OCI-LY3 (cell line): ENCODE data around the gene TANGO6.
A peak's percentile ranks its signal among the peaks of the same experiment; 100 is the strongest.

Source experiments
- H2AFZ ChIP-seq: fragments of 200-600, 300-600 bp; shearing (Covaris generic); 2 replicates; pipeline ENCODE4 v1.6.0; 2014; ENCODE audit warnings: antibody characterized with exemption, low read depth, low read length
- H3K27ac ChIP-seq: fragments of 200-600, 300-600 bp; sonication (generic); 2 replicates; pipeline ENCODE4 v1.5.1; 2014; ENCODE audit warnings: mild to moderate bottlenecking, low read length, moderate library complexity, mixed read lengths
- H3K27me3 ChIP-seq: fragments of 200-600, 300-600 bp; sonication (generic); 2 replicates; pipeline ENCODE4 v1.6.1; 2014; ENCODE audit warnings: low read depth, low read length, mixed read lengths
- H3K36me3 ChIP-seq: fragments of 200-600, 300-600 bp; sonication (generic); replicated peaks from 2 replicates; pipeline ENCODE3; 2014; ENCODE audit warnings: low read depth, low read length, mixed read lengths
- H3K4me1 ChIP-seq: fragments of 300-600, 200-600 bp; sonication (generic); 2 replicates; pipeline ENCODE4 v1.6.1; 2014; ENCODE audit warnings: low read length, mixed read lengths
- H3K4me2 ChIP-seq: fragments of 200-600, 300-600 bp; sonication (generic); 2 replicates; pipeline ENCODE4 v1.6.1; 2014; ENCODE audit warnings: low read length, mixed read lengths
- H3K4me3 ChIP-seq: fragments of 300-600, 200-600 bp; sonication (generic); 2 replicates; pipeline ENCODE4 v1.5.1; 2014; ENCODE audit warnings: antibody characterized with exemption, mild to moderate bottlenecking, low read length, moderate library complexity
- H3K79me2 ChIP-seq: fragments of 300-600, 200-600 bp; shearing (Covaris generic); 2 replicates; pipeline ENCODE4 v1.6.1; 2014; ENCODE audit warnings: mild to moderate bottlenecking, low read length, mixed read lengths
- H3K9ac ChIP-seq: fragments of 300-600, 200-600 bp; shearing (Covaris generic); 2 replicates; pipeline ENCODE4 v1.6.0; 2014; ENCODE audit warnings: mild to moderate bottlenecking, low read length, moderate library complexity
- H3K9me3 ChIP-seq: fragments of 200-600, 300-600 bp; shearing (Covaris generic); 2 replicates; pipeline ENCODE4 v1.6.1; 2014; ENCODE audit warnings: low read length, mixed read lengths; ENCODE audit not compliant: insufficient read depth
- H4K20me1 ChIP-seq: fragments of 200-600, 300-600 bp; sonication (generic); 2 replicates; pipeline ENCODE4 v1.6.1; 2016; ENCODE audit warnings: low read length, mixed read lengths; ENCODE audit not compliant: insufficient read depth
- CTCF ChIP-seq: fragments of 200-600, 300-600 bp; sonication (generic); IDR thresholded peaks from 2 replicates; pipeline ENCODE4 v1.5.1; 2014; ENCODE audit warnings: antibody characterized with exemption, low read length, low read depth
- EZH2phosphoT487 ChIP-seq: fragments of 200-600 bp; shearing (Covaris generic); IDR thresholded peaks from 2 replicates; pipeline ENCODE4 v1.6.1; 2018; ENCODE audit warnings: antibody characterized with exemption, mixed run types, low read depth

The TANGO6 gene

GRCh38 chr16:68999114-68999513 lies 155.8 kb downstream of the TANGO6 start:
- H3K4me1 ChIP-seq, result peaks cover 3% of the 10 kb centered on the region
- no peak overlapping the region for H3K27ac ChIP-seq
- H3K4me2 ChIP-seq, result no peak overlapping the region
- peaks cover 34% of the 10 kb centered on the region for H3K36me3 ChIP-seq
- H3K79me2 ChIP-seq, result no peaks in the 10 kb centered on the region
- TF ChIP-seq CTCF (no peak), EZH2phosphoT487 (no peak)
- H3K27me3 ChIP-seq, result no peaks in the 10 kb centered on the region
- no peaks in the 10 kb centered on the region for H4K20me1 ChIP-seq
- H3K4me3 ChIP-seq, result no peak overlapping the region
- no peak overlapping the region for H2AFZ ChIP-seq
- H3K9ac ChIP-seq, result no peak overlapping the region
- peaks cover 6% of the 10 kb centered on the region; the same call in 1 of the 2 replicates for H3K9me3 ChIP-seq

- Histone ChIP-seq H3K4me2 (no peak overlapping the region), H3K36me3 (peaks cover 51% of the 10 kb centered on the region), H3K79me2 (no peaks in the 10 kb centered on the region), H3K9ac (no peak overlapping the region), H3K27ac (no peak overlapping the region), H3K27me3 (no peaks in the 10 kb centered on the region), H2AFZ (no peak overlapping the region), H3K4me1 (peaks cover 15% of the 10 kb centered on the region), H3K9me3 (peaks cover 14% of the 10 kb centered on the region; the same call in 1 of the 2 replicates), H4K20me1 (no peaks in the 10 kb centered on the region), H3K4me3 (no peak overlapping the region)
- TF ChIP-seq CTCF, result no peak
- TF ChIP-seq EZH2phosphoT487, result no peak
These were observed 160.2 kb downstream of the TANGO6 start for GRCh38 chr16:69003500-69003899.

GRCh38 chr16:69005641-69006355 lies 162.5 kb downstream of the TANGO6 start:
- peak overlapping the region; percentile 43 for H3K4me2 ChIP-seq

GRCh38 chr16:69012906-69013305 lies 169.6 kb downstream of the TANGO6 start:
- H3K9me3 ChIP-seq, result no peaks in the 10 kb centered on the region
- H3K4me1 ChIP-seq, result peaks cover 2% of the 10 kb centered on the region; the same call in 1 of the 2 replicates
- H3K4me2 ChIP-seq, result no peak overlapping the region
- no peaks in the 10 kb centered on the region for H3K79me2 ChIP-seq
- H3K4me3 ChIP-seq, result no peak overlapping the region
- no peak for TF ChIP-seq EZH2phosphoT487
- no peak for TF ChIP-seq CTCF
- H3K9ac ChIP-seq, result no peak overlapping the region
- H3K27me3 ChIP-seq, result no peaks in the 10 kb centered on the region
- H4K20me1 ChIP-seq, result no peaks in the 10 kb centered on the region
- H3K27ac ChIP-seq, result no peak overlapping the region
- peaks cover 8% of the 10 kb centered on the region for H3K36me3 ChIP-seq
- no peak overlapping the region for H2AFZ ChIP-seq

More at GRCh38 chr16:69005641-69006355, 162.5 kb downstream of the TANGO6 start:
- H2AFZ ChIP-seq, result no peak overlapping the region
- no peak overlapping the region for H3K4me3 ChIP-seq
- peaks cover 15% of the 10 kb centered on the region for H3K4me1 ChIP-seq
- H3K79me2 ChIP-seq, result no peaks in the 10 kb centered on the region
- TF ChIP-seq EZH2phosphoT487 (no peak), CTCF (no peak)
- H3K9ac ChIP-seq, result no peak overlapping the region
- H3K27me3 ChIP-seq, result no peaks in the 10 kb centered on the region
- H3K36me3 ChIP-seq, result peaks cover 46% of the 10 kb centered on the region
- peaks cover 14% of the 10 kb centered on the region; the same call in 1 of the 2 replicates for H3K9me3 ChIP-seq
- H3K27ac ChIP-seq, result peak overlapping the region; percentile 36
- H4K20me1 ChIP-seq, result no peaks in the 10 kb centered on the region
